ENCODE results near the gene CNOT4. TPM values are rescaled to one million over a fixed set of nuclear protein-coding genes. Genes with fewer than 3 reads are reported as not detected.
"Not testable (repeated sequence)": the region's sequence is repeated elsewhere in the genome, so short reads cannot be mapped to it uniquely, and the experiment has no call there.

CNOT4 gene
- total RNA-seq, 1 experiment from 2014 or later, result 13.6 TPM

DNA sequence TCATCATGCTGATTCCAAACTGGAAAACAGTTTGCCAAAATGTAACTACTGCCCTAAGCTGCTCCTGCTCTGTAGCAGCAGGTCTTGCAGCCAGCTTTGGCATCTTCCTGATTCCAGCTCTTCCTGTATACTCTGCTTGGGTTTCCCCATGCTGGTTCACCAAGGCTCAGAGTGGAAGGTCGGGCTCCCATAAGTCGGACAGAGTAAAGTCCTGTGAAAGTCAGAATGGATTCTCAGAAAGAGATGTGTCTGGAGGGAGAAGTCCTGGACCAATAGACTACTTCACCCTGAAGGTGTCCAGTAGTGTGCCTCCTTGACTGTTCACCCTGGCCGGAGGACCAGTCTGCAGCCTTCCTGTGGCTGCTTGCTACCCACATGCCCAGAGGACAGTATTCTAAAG lies 182.4 kb downstream of the CNOT4 start:
- in situ Hi-C loops (cut with HindIII; ENCODE audit: low pct_unique_long_range_greater_than_20kb, low sequenced_read_pairs), result no loop called here
- no peak for DNase-seq (ENCODE audit: low read depth, low spot score)

DNA sequence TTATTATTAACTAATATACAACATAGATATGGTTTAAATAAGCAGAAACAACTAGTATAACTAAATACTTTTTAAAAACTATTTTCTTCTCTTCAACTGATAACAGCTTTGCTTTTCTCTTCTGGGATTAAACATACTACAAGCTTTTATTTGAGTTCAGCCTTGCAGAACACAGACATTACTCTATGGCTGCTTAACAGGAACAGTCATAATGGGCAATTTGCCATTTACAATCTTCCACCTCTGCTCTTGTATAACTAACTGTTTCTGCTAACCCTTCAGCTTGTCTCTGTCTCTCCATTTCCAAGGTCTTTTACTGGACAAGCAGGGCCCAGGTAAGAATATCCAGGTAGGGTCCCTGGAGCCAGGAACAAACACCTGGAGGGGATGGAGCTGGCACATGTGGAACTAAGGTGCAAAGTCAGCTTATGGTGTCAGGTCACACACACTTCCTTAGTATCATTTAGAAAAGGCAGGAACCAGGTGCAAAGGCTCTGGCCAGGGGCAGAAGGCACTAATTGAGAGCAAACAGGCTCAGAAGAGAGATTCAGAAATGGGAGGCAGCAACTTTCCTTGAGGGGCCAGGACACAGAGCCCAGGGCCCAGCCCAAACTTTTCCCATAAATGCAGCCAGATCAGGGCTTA lies 183.1 kb downstream of the CNOT4 start:
- in situ Hi-C loops (cut with HindIII; ENCODE audit: low pct_unique_long_range_greater_than_20kb, low sequenced_read_pairs), result no loop called here
- no peak for DNase-seq (ENCODE audit: low read depth, low spot score)

DNA sequence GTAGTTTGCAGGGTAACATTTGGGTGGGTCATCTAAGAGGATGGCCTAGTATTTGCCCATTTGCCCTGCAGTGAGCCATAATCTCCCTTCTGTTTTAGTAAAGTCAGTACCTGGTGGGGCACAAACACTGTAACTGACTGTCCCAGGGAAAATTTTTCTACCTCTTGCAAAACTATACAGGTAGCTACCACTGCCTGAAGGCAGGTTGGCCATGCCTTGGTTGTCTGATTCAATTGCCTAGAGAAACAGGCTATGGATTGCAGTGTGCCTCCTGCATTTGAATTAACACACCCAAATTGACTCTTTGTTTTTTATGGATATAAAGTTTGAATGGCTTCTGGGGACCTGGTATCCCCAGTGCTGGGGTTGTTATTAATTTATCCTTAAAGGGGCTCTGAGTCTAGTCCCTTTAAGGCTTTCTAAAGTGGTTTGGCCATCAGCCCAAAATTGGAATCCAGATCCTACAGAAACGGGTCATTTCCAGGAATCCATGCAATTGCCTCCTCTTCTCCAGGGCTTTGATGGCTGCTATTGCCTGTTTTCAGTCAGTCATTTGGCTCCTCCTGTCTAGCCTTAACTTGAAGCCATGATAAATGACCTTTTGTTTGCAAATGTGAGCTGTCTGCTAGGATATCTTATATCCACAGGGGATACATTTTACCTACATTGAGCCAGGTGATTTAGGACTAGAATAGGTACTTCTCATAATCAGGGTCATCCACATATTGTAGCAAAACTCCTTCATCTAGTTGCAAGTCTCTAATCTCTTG lies 187.1 kb downstream of the CNOT4 start:
- DNase-seq (ENCODE audit: low read depth, low spot score), result no peak
- in situ Hi-C loops (cut with HindIII; ENCODE audit: low pct_unique_long_range_greater_than_20kb, low sequenced_read_pairs), result no loop called here

DNA sequence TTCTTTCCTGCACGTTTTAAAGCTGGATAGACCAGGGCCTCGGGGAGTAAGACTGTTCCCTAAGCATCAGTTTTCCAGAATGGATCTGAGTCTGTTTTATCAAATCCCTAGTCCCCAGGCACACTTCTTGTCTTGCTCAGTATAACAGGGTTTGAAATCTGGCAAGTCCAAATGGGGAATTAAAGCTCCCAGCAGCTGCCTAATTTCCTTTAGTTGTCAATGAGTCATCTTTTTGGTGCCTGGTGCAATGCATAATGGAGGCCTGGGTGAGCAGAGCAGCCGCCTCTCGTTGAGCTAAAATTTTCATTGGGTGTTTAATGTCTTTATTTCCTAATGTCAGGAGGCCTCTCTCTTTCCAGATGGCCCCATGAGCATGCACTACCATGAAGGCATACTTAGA lies 188.3 kb downstream of the CNOT4 start:
- no peak for DNase-seq (ENCODE audit: low read depth, low spot score)
- in situ Hi-C loops (cut with HindIII; ENCODE audit: low pct_unique_long_range_greater_than_20kb, low sequenced_read_pairs), result no loop called here

DNA sequence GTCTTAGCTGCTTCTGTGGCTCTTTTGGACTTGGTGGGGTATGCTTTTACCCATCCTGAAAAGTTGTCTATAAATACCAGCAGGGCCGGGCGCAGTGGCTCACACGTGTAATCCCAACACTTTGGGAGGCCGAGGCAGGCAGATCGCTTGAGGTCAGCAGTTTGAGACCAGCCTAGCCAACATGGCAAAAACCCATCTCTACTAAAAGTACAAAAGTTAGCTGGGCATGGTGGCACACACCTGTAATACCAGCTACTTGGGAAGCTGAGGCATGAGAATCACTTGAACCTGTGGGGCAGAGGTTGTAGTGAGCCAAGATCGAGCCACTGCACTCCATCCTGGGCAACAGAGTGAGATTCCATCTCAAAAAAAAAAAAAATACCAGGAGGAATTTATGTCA lies 188.9 kb downstream of the CNOT4 start:
- not testable (repeated sequence) for DNase-seq (ENCODE audit: low read depth, low spot score)

DNA sequence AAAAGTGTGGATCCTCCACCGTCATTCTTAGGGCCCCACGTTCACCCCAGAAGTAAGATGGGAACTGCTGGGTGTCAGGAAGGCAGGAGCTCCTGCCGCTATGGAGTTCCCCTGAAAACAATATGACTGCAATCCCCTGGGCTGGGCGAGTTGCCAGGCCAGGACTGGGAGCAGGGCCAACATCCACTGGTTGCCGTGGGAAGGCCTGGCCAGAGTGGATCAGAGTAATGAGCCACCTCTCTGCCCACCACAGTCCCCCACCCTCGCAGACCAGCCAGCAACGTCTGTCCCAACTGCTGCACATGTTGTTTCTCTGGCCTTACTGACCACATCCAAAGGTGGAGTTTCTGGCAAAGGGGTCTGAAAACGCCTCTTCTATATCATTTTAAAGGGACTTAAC lies 189.6 kb downstream of the CNOT4 start:
- DNase-seq (ENCODE audit: low read depth, low spot score), result peak; percentile 20
- in situ Hi-C loops (cut with HindIII; ENCODE audit: low pct_unique_long_range_greater_than_20kb, low sequenced_read_pairs), result no loop called here

More for the DNA sequence above, 188.9 kb downstream of the CNOT4 start:
- in situ Hi-C loops (cut with HindIII; ENCODE audit: low pct_unique_long_range_greater_than_20kb, low sequenced_read_pairs), result not testable (repeated sequence)

DNA sequence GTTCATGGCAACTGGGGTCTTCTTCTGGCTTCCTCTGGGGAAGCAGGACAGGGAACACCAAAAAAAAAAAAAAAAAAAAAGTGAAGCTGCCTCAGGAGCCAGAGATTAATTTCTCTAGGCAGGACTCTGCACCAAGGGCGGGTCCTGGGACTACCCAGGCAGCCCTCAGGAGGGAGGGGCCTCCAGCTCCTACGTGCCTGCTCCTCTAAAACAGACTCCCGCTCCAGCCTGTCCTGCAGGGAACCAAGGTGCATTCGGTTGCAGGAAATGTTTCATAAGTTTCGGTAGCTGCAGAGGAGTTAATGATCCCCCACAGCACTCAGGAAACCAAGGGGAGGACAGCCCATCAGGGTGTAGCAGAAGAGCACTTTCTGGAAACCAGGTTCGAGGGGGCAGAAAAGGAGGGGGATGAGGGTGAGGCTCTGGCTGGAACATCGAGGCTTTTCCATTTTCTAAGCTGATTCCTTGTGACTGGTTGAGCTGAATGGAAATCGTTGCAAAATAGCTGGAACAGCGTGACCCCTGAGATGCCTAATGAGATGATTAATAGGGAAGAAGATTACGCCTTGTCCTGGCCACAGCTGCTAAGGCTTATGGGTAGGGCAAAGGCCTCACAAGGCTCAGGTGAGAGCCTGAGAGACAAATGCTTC lies 192.1 kb downstream of the CNOT4 start:
- in situ Hi-C loops (cut with HindIII; ENCODE audit: low pct_unique_long_range_greater_than_20kb, low sequenced_read_pairs), result no loop called here
- DNase-seq (ENCODE audit: low read depth, low spot score), result no peak

DNA sequence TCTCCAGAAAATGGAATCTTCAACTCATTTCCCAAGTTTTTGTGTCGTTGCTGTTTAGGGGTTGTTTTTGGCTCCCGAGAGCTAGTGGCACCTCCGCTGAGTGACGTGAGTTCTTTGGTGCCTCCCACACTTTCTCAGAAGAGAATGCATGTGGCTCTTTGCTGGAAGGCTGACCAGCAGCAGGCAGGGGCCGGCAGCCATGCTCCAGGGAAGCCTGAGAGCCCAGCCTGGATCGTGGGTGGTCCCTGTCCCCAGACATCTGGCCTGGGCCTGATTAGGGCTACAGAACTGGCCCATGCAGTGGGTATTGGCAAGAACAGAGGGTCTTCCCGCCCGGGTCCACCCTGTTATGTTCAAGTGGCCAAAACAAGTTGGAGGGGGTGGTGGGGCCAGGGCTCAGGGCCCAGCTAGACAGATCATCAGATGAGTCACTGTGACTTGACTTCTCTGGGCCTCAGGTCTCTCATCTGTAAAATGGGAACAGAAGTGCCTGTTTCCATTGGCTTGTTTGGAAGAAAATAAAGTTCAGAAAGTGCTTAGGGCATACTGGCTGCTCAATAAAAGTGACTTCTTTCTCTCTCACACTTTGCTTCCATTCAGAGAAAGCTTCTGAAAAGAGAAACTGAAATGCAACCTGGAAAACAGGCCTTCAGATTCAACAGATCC lies 193.1 kb downstream of the CNOT4 start:
- no peak for DNase-seq (ENCODE audit: low read depth, low spot score)
- in situ Hi-C loops (cut with HindIII; ENCODE audit: low pct_unique_long_range_greater_than_20kb, low sequenced_read_pairs), result no loop called here

DNA sequence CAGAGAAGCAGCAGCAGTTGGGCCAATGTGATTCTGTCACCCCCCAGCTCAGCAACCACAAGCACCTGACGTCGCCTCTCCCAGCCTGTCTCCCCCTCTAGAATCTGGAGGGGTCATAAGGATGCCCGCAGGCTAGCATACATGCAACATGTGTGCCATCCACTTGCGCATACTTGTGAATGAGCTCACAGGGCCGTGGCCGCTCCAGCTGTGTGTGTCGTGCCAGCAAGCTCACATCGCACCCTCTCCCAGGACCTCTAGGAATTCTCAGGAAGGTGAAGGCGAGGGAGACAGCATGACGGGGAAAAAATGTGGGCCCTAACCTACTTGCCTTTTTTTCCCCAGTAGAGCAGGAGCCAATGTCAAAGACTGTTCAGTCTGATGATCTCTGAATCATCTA lies 195.9 kb downstream of the CNOT4 start:
- DNase-seq (ENCODE audit: low read depth, low spot score), result no peak
- in situ Hi-C loops (cut with HindIII; ENCODE audit: low pct_unique_long_range_greater_than_20kb, low sequenced_read_pairs), result no loop called here

Other genes starting within 250 kb of the CNOT4 start
- gene NUP205, start 47.8 kb upstream of the CNOT4 start, total RNA-seq (2014; rRNA removed; shearing (Covaris generic)), result 121 and 138 TPM in 2 replicates
- gene STMP1, start 152.4 kb upstream of the CNOT4 start, total RNA-seq (2014; rRNA removed; shearing (Covaris generic)), result 15.8 and 18.7 TPM in 2 replicates
- gene SLC13A4, start 218.1 kb upstream of the CNOT4 start, total RNA-seq (2014; rRNA removed; shearing (Covaris generic)), result 0.21 TPM in 1 of 2 replicates, not detected in the other
- 0.43 TPM in 1 of 2 replicates, not detected in the other for gene FAM180A, start 238.7 kb upstream of the CNOT4 start, total RNA-seq (2014; rRNA removed; shearing (Covaris generic))

Measured in SK-MEL-5 (cell line).